Measurements from ENCODE around the gene GALNT18. TPM values are rescaled to one million over a fixed set of nuclear protein-coding genes. Genes with fewer than 3 reads are reported as not detected.

GALNT18 gene
- total and polyA plus RNA-seq, 4 donors, result 2.1 to 11.0 (median 3.8) TPM

DNA sequence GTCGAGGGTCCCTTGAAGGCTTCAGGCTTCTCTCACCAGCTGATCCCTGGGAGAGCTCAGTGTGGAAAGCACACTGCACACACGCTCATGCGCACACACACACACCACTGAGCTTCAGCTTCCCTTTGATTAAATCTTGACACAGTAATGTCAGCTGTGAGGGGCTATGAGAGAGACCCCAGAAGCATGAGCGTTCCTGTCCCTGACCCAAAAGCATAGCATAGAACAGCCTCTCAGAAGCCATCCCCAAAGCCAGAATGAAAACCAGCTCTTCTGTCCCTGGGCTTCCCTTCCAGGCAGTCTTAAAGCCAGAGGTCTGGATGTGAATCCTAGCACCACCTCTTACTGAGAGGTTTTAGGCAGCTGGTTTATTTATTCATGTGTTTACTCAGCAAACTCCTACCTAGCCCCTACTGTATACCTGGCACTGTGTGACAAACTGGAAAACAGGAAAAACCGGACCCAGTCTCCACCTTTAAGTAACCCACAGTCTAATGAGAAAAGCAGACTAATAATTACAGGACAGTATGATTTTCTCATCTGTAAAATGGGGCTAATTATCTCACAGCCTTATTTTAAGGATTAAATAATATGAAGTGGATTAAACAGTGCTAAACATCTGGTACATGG, 15.9 kb downstream of the GALNT18 start:
- H3K27me3 ChIP-seq (ENCODE audit: control insufficient read depth in 4 of 4, insufficient read depth in 4 of 4, low read length in 3 of 4), result no peaks in the 10 kb centered on the region
- H3K9ac ChIP-seq (ENCODE audit: low read depth in 1 of 2, low read length in 2 of 2), result no peak overlapping the region
- H3K27ac ChIP-seq (ENCODE audit: low read depth in 1 of 2, low read length in 2 of 2), result no peak overlapping the region
- H3K4me1 ChIP-seq (ENCODE audit: control insufficient read depth in 4 of 4, insufficient read depth in 4 of 4, low read length in 3 of 4), result peaks cover 0 to 6% (median 4%) of the 10 kb centered on the region in 4 donors
- DNase-seq (ENCODE audit: low spot score), result no peak
- H3K9me3 ChIP-seq (ENCODE audit: control insufficient read depth in 4 of 4, low read length in 3 of 4), result peaks cover 0 to 2% (median 0%) of the 10 kb centered on the region in 4 donors
- no peaks in the 10 kb centered on the region for H3K36me3 ChIP-seq (ENCODE audit: control insufficient read depth in 4 of 4, insufficient read depth in 3 of 4, low read depth in 1 of 4, low read length in 3 of 4)
- 85% methylated on average over 5 of the region's 5 CpGs for WGBS
- TF ChIP-seq NR2F2 (IDR thresholded peaks at IDR 0.05) (no peak), JUND (IDR thresholded peaks at IDR 0.05) (no peak), SP1 (IDR thresholded peaks at IDR 0.05) (no peak), GABPA (IDR thresholded peaks at IDR 0.05 in 1 of 2, conservative IDR thresholded peaks at IDR 0.05 in 1 of 2) (no peak), HNF4G (IDR thresholded peaks at IDR 0.05) (no peak), TAF1 (conservative IDR thresholded peaks at IDR 0.05) (no peak), FOXA2 (IDR thresholded peaks at IDR 0.05) (no peak)
- TF ChIP-seq, protein P1, sequence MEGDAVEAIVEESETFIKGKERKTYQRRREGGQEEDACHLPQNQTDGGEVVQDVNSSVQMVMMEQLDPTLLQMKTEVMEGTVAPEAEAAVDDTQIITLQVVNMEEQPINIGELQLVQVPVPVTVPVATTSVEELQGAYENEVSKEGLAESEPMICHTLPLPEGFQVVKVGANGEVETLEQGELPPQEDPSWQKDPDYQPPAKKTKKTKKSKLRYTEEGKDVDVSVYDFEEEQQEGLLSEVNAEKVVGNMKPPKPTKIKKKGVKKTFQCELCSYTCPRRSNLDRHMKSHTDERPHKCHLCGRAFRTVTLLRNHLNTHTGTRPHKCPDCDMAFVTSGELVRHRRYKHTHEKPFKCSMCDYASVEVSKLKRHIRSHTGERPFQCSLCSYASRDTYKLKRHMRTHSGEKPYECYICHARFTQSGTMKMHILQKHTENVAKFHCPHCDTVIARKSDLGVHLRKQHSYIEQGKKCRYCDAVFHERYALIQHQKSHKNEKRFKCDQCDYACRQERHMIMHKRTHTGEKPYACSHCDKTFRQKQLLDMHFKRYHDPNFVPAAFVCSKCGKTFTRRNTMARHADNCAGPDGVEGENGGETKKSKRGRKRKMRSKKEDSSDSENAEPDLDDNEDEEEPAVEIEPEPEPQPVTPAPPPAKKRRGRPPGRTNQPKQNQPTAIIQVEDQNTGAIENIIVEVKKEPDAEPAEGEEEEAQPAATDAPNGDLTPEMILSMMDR (IDR thresholded peaks at IDR 0.05; ENCODE audit: low read depth, low read length, missing input control), result no peak
- H3K4me3 ChIP-seq (ENCODE audit: low read depth in 1 of 3, low read length in 3 of 3), result no peak overlapping the region

DNA sequence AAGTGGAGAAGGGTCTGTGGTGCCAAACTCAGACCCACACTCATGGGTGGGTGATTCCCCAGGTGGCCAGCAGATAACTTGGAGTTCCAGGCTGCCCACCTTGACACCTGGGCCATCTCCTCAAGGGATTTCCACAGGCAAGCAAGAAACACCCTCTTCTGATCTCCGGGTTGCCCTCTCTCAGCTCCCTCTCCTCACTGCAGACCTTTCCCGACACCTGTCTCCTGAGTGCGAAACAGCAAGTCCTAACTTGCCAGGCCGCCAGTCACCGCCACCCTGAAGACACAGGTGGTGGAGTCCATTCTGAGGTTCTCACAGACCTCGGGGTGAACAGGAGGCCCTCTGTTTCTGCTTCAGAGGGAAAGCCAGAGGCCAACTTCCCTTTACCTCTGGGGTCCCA, 16.6 kb downstream of the GALNT18 start:
- WGBS, result 84% methylated on average over 6 of the region's 6 CpGs
- Histone ChIP-seq H3K9me3 (ENCODE audit: control insufficient read depth in 4 of 4, low read length in 3 of 4) (peaks cover 0 to 2% (median 0%) of the 10 kb centered on the region in 4 donors), H3K27me3 (ENCODE audit: control insufficient read depth in 4 of 4, insufficient read depth in 4 of 4, low read length in 3 of 4) (no peaks in the 10 kb centered on the region), H3K9ac (ENCODE audit: low read depth in 1 of 2, low read length in 2 of 2) (no peak overlapping the region), H3K4me1 (ENCODE audit: control insufficient read depth in 4 of 4, insufficient read depth in 4 of 4, low read length in 3 of 4) (peaks cover 0 to 11% (median 6%) of the 10 kb centered on the region in 4 donors), H3K27ac (ENCODE audit: low read depth in 1 of 2, low read length in 2 of 2) (no peak overlapping the region), H3K4me3 (ENCODE audit: low read depth in 1 of 3, low read length in 3 of 3) (no peak overlapping the region), H3K36me3 (ENCODE audit: control insufficient read depth in 4 of 4, insufficient read depth in 3 of 4, low read depth in 1 of 4, low read length in 3 of 4) (no peaks in the 10 kb centered on the region)
- TF ChIP-seq HNF4A (conservative IDR thresholded peaks at IDR 0.05), result no peak
- TF ChIP-seq, protein P2, sequence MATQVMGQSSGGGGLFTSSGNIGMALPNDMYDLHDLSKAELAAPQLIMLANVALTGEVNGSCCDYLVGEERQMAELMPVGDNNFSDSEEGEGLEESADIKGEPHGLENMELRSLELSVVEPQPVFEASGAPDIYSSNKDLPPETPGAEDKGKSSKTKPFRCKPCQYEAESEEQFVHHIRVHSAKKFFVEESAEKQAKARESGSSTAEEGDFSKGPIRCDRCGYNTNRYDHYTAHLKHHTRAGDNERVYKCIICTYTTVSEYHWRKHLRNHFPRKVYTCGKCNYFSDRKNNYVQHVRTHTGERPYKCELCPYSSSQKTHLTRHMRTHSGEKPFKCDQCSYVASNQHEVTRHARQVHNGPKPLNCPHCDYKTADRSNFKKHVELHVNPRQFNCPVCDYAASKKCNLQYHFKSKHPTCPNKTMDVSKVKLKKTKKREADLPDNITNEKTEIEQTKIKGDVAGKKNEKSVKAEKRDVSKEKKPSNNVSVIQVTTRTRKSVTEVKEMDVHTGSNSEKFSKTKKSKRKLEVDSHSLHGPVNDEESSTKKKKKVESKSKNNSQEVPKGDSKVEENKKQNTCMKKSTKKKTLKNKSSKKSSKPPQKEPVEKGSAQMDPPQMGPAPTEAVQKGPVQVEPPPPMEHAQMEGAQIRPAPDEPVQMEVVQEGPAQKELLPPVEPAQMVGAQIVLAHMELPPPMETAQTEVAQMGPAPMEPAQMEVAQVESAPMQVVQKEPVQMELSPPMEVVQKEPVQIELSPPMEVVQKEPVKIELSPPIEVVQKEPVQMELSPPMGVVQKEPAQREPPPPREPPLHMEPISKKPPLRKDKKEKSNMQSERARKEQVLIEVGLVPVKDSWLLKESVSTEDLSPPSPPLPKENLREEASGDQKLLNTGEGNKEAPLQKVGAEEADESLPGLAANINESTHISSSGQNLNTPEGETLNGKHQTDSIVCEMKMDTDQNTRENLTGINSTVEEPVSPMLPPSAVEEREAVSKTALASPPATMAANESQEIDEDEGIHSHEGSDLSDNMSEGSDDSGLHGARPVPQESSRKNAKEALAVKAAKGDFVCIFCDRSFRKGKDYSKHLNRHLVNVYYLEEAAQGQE (IDR thresholded peaks at IDR 0.05), result no peak
- no peak for DNase-seq (ENCODE audit: low spot score)

DNA sequence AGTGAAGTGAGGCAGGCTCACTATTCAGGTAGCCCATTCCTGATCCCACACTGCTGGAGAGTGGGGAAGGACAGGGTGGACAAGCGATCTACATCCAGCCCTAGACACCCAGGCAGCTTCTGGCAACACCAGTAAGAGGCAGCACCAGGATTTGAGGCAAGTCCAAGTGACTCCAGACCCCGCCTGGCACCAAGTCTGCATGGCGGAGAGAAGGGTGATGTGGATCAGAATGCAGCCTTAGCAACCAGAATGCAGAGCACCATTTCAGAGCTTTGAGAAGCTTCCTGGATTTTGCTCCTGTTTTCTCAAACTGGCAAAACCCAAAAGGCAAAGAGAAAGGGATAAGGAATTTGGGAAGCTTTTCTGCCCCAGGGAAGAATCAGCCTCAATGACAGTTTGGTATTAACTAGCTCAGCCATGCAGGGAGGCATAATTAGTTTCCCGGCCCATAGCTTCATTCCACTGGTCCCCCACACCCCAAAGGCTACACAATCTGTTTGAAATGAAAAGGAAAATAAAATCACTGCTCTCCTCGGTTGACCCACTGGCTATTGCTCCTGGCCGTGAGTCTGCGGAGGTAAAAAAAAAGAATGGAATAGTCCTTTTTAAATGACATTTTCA, 17.3 kb downstream of the GALNT18 start:
- DNase-seq (ENCODE audit: low spot score), result no peak
- WGBS, result 92% methylated on average over 7 of the region's 7 CpGs
- no peak for TF ChIP-seq RXRA (IDR thresholded peaks at IDR 0.05)
- TF ChIP-seq, protein P1 (IDR thresholded peaks at IDR 0.05; ENCODE audit: low read depth, low read length, missing input control), result no peak
- TF ChIP-seq, protein P2 (IDR thresholded peaks at IDR 0.05), result no peak
- TF ChIP-seq, protein P3, sequence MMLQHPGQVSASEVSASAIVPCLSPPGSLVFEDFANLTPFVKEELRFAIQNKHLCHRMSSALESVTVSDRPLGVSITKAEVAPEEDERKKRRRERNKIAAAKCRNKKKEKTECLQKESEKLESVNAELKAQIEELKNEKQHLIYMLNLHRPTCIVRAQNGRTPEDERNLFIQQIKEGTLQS (IDR thresholded peaks at IDR 0.05), result no peak
- TF ChIP-seq YY1 (IDR thresholded peaks at IDR 0.05), result no peak
- no peak for TF ChIP-seq FOXA2 (IDR thresholded peaks at IDR 0.05)

More for the DNA sequence above, 17.3 kb downstream of the GALNT18 start:
- Histone ChIP-seq H3K9me3 (ENCODE audit: control insufficient read depth in 4 of 4, low read length in 3 of 4) (peaks cover 0 to 2% (median 0%) of the 10 kb centered on the region in 4 donors), H3K36me3 (ENCODE audit: control insufficient read depth in 4 of 4, insufficient read depth in 3 of 4, low read depth in 1 of 4, low read length in 3 of 4) (no peaks in the 10 kb centered on the region), H3K9ac (ENCODE audit: low read depth in 1 of 2, low read length in 2 of 2) (no peak overlapping the region), H3K27ac (ENCODE audit: low read depth in 1 of 2, low read length in 2 of 2) (no peak overlapping the region), H3K4me1 (ENCODE audit: control insufficient read depth in 4 of 4, insufficient read depth in 4 of 4, low read length in 3 of 4) (peaks cover 0 to 11% (median 6%) of the 10 kb centered on the region in 4 donors), H3K27me3 (ENCODE audit: control insufficient read depth in 4 of 4, insufficient read depth in 4 of 4, low read length in 3 of 4) (no peaks in the 10 kb centered on the region), H3K4me3 (ENCODE audit: low read depth in 1 of 3, low read length in 3 of 3) (no peak overlapping the region)

Measured in liver (tissue), 9 donors.